ENCODE data around the gene ESYT1.

DNA sequence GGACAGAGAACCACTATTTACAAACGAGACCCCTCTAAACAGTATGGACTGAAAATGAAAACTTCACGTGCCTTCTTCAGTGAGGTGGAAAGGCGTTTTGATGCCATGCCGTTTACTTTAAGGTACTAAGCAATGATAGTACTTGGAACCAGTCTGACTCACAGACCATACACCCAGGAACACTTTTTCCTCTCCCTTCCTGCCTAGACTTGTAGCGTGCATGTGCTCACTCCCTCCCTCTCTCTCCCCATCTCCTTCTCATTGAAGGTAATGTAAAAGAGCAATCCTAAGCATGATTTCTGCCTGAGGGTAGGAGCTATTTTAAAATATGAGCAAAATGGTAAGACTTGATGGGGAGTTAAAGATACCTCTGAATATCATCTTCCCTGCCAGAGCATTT, 17.5 kb upstream of the ESYT1 start:
- TF ChIP-seq, protein P1, sequence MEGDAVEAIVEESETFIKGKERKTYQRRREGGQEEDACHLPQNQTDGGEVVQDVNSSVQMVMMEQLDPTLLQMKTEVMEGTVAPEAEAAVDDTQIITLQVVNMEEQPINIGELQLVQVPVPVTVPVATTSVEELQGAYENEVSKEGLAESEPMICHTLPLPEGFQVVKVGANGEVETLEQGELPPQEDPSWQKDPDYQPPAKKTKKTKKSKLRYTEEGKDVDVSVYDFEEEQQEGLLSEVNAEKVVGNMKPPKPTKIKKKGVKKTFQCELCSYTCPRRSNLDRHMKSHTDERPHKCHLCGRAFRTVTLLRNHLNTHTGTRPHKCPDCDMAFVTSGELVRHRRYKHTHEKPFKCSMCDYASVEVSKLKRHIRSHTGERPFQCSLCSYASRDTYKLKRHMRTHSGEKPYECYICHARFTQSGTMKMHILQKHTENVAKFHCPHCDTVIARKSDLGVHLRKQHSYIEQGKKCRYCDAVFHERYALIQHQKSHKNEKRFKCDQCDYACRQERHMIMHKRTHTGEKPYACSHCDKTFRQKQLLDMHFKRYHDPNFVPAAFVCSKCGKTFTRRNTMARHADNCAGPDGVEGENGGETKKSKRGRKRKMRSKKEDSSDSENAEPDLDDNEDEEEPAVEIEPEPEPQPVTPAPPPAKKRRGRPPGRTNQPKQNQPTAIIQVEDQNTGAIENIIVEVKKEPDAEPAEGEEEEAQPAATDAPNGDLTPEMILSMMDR (conservative IDR thresholded peaks at IDR 0.05; ENCODE audit: low read depth, low read length): no peak
- TF ChIP-seq EZH2 (IDR thresholded peaks at IDR 0.05; ENCODE audit: borderline replicate concordance, low read depth, low read length, poor library complexity, severe bottlenecking): no peak

Data from A673 (cell line).